Brain microvascular endothelial cell (primary cell): ENCODE measurements around the gene SOSTDC1.

Experiments used
- DNase-seq: peaks from one replicate; pipeline ENCODE4 v3.0.0-alpha.2; 2020
- H3K27ac ChIP-seq: fragments of 250-450 bp; sonication (Bioruptor Pico); 2 replicates; pipeline ENCODE4 v1.5.1; 2020; ENCODE audit warnings: mild to moderate bottlenecking, moderate library complexity
- H3K27me3 ChIP-seq: fragments of 250-450 bp; sonication (Bioruptor Pico); replicated peaks from 2 replicates; pipeline ENCODE4 v1.5.1; 2020; ENCODE audit warnings: mild to moderate bottlenecking
- H3K36me3 ChIP-seq: fragments of 250-450 bp; sonication (Bioruptor Pico); replicated peaks from 2 replicates; pipeline ENCODE4 v1.5.1; 2020; ENCODE audit warnings: mild to moderate bottlenecking
- H3K4me3 ChIP-seq: 2 replicates; pipeline ENCODE4 v1.5.1; 2011; ENCODE audit warnings: low read depth, mild to moderate bottlenecking, control low read depth, low read length, moderate library complexity
- CTCF ChIP-seq: IDR thresholded peaks from 2 replicates; pipeline ENCODE4 v1.5.1; 2011; ENCODE audit warnings: low read depth, mild to moderate bottlenecking, moderate library complexity, low read length, control low read depth, inconsistent platforms; ENCODE audit errors: missing control alignments
- in situ Hi-C: cut with HindIII; loops from 2 replicates; pipeline ENCODE4 v1.10.0; 2017; ENCODE audit warnings: low sequenced_read_pairs, low pct_ligation_motif_present

The SOSTDC1 gene

GRCh38 chr7:16416289-16417282 lies 49.0 kb downstream of the SOSTDC1 start:
- Histone ChIP-seq H3K4me3 (no peak overlapping the region), H3K36me3 (no peaks in the 10 kb centered on the region), H3K27ac (no peak overlapping the region), H3K27me3 (no peaks in the 10 kb centered on the region)
- DNase-seq, result peak; percentile 54
- in situ Hi-C loops, result no loop called here
- TF ChIP-seq CTCF, result no peak

GRCh38 chr7:16412274-16413254 lies 53.0 kb downstream of the SOSTDC1 start:
- no peaks in the 10 kb centered on the region for H3K27me3 ChIP-seq
- H3K36me3 ChIP-seq, result no peaks in the 10 kb centered on the region
- no peak overlapping the region for H3K4me3 ChIP-seq
- no peak for TF ChIP-seq CTCF
- DNase-seq, result no peak
- H3K27ac ChIP-seq, result no peak overlapping the region
- in situ Hi-C loops, result no loop called here
